Endothelial cell of umbilical vein (primary cell): ENCODE measurements around the gene PIK3CB. TPM values are rescaled to one million over a fixed set of nuclear protein-coding genes. Genes with fewer than 3 reads are reported as not detected.
"Not testable (repeated sequence)": the region's sequence is repeated elsewhere in the genome, so short reads cannot be mapped to it uniquely, and the experiment has no call there.

Experiments used
- BruUV-seq: library from RNA; stranded (reverse); fragments of 400-500 nt; replicated peaks from 2 replicates; lab custom pipeline; 2021; lab: Mats Ljungman, UMichigan
- CTCF ChIA-PET: fragments of 300-600, 350-600 bp; sonication (Branson Sonifier 250); formaldehyde crosslinking; loops from one replicate; lab custom pipeline; 2021; ENCODE audit warnings: antibody characterized with exemption, inconsistent platforms; lab: Charles Lee
- POLR2A ChIA-PET: fragments of 300-600, 350-600 bp; sonication (Branson Sonifier 250); formaldehyde crosslinking; loops from one replicate; lab custom pipeline; 2021; ENCODE audit warnings: antibody characterized with exemption, inconsistent platforms; lab: Charles Lee
- DNase-seq: peaks from one replicate; pipeline ENCODE4 v3.0.0-alpha.2; 2011; ENCODE audit warnings: low read depth, low spot score
- FAIRE-seq: peaks from 2 replicates; lab custom pipeline; 2011; peaks lifted over from hg19 to GRCh38; lab: Jason Lieb, UNC
- H2AFZ ChIP-seq: 2 replicates; pipeline ENCODE4 v1.6.0; 2012; ENCODE audit warnings: low read depth, low read length, control low read depth, inconsistent platforms
- H3K27ac ChIP-seq: 2 replicates; pipeline ENCODE4 v1.5.1; 2011; ENCODE audit warnings: low read depth, mild to moderate bottlenecking, control low read depth, low read length, moderate library complexity; ENCODE audit not compliant: insufficient read depth
- H3K27me3 ChIP-seq, 2 experiments: 2 replicates each; pipeline versions ENCODE4 v1.6.0 to v1.6.1; 2011; ENCODE audit warnings: low read length in 2 of 2, mixed read lengths in 1 of 2; ENCODE audit not compliant: control insufficient read depth in 2 of 2, insufficient read depth in 2 of 2
- H3K36me3 ChIP-seq, 2 experiments: 2 replicates in 1 of 2; 3 replicates in 1 of 2; pipeline ENCODE4 v1.5.1; 2011; ENCODE audit warnings: low read length in 2 of 2, mild to moderate bottlenecking in 1 of 2, moderate library complexity in 1 of 2; ENCODE audit not compliant: control insufficient read depth in 2 of 2, insufficient read depth in 2 of 2; ENCODE audit errors: extremely low read depth in 1 of 2
- H3K4me1 ChIP-seq: 3 replicates; pipeline ENCODE4 v1.5.1; 2011; ENCODE audit warnings: mild to moderate bottlenecking, low read length; ENCODE audit not compliant: control insufficient read depth, insufficient read depth; ENCODE audit errors: extremely low read depth
- H3K4me2 ChIP-seq: 2 replicates; pipeline ENCODE4 v1.6.1; 2011; ENCODE audit warnings: low read length, control low read depth, mixed read lengths; ENCODE audit not compliant: insufficient read depth
- H3K4me3 ChIP-seq, 3 experiments: fragments of 200-600 bp in 1 of 3; sonication (generic), shearing (Covaris generic) in 1 of 3; replicated peaks in 1 of 3; 2 replicates each; pipeline ENCODE4 v1.5.1; 2011 to 2016; ENCODE audit warnings: control low read depth in 3 of 3, low read length in 3 of 3, mild to moderate bottlenecking in 2 of 3, inconsistent platforms in 1 of 3, low read depth in 1 of 3, moderate library complexity in 1 of 3; ENCODE audit not compliant: insufficient read depth in 1 of 3
- H3K79me2 ChIP-seq: 2 replicates; pipeline ENCODE4 v1.6.0; 2012; ENCODE audit warnings: low read length, inconsistent platforms; ENCODE audit not compliant: control insufficient read depth, insufficient read depth
- H3K9ac ChIP-seq: replicated peaks from 2 replicates; pipeline ENCODE3; 2011; ENCODE audit warnings: low read length, control low read depth; ENCODE audit not compliant: insufficient read depth; ENCODE audit errors: extremely low read depth
- H3K9me1 ChIP-seq: replicated peaks from 3 replicates; pipeline ENCODE4 v1.6.0; 2011; ENCODE audit warnings: mild to moderate bottlenecking, low read length; ENCODE audit not compliant: control insufficient read depth, insufficient read depth; ENCODE audit errors: extremely low read depth
- H3K9me3 ChIP-seq: replicated peaks from 2 replicates; pipeline ENCODE4 v1.5.1; 2012; ENCODE audit warnings: low read length, inconsistent platforms; ENCODE audit not compliant: control insufficient read depth, insufficient read depth
- H4K20me1 ChIP-seq: replicated peaks from 2 replicates; pipeline ENCODE3; 2011; ENCODE audit warnings: mild to moderate bottlenecking, low read length; ENCODE audit not compliant: control insufficient read depth, insufficient read depth; ENCODE audit errors: extremely low read depth
- EZH2 ChIP-seq: IDR thresholded peaks from 2 replicates; pipeline ENCODE4 v1.6.1; 2012; ENCODE audit warnings: borderline replicate concordance, low read depth, mild to moderate bottlenecking, moderate library complexity, low read length, inconsistent platforms; ENCODE audit not compliant: severe bottlenecking
- FOS ChIP-seq: IDR thresholded peaks from 2 replicates; pipeline ENCODE4 v1.6.1; 2011; ENCODE audit warnings: mild to moderate bottlenecking, low read length, moderate library complexity, borderline replicate concordance; ENCODE audit not compliant: insufficient read depth
- GATA2 ChIP-seq: IDR thresholded peaks from 2 replicates; pipeline ENCODE4 v1.7.0; 2011; ENCODE audit warnings: low read depth, mild to moderate bottlenecking, moderate library complexity, mixed read lengths, low read length; ENCODE audit not compliant: insufficient read length, insufficient read depth
- JUN ChIP-seq: IDR thresholded peaks from 2 replicates; pipeline ENCODE4 v1.6.1; 2011; ENCODE audit warnings: borderline replicate concordance, low read depth; ENCODE audit not compliant: insufficient read length, insufficient read depth
- MYC ChIP-seq: IDR thresholded peaks from one replicate; pipeline ENCODE4 v1.6.1; 2011; ENCODE audit warnings: mild to moderate bottlenecking, low read depth, low read length
- POLR2A ChIP-seq: IDR thresholded peaks from 2 replicates; pipeline ENCODE4 v1.6.1; 2012; ENCODE audit warnings: low read depth, mild to moderate bottlenecking, control low read depth, low read length
- POLR2AphosphoS5 ChIP-seq: IDR thresholded peaks from 2 replicates; pipeline ENCODE4 v1.6.1; 2012; ENCODE audit warnings: low read depth, mild to moderate bottlenecking, control low read depth, low read length, moderate library complexity; ENCODE audit not compliant: insufficient read depth
- dilution Hi-C: fragments of 300-500 bp; cut with MboI; formaldehyde crosslinking; loops from one replicate; pipeline ENCODE4 v1.15.0; 2019; ENCODE audit warnings: low sequenced_read_pairs; ENCODE audit not compliant: extremely low pct_ligation_motif_present
- intact Hi-C: fragments of 100-400 bp; cut with micrococcal nuclease; formaldehyde crosslinking; loops from one replicate; pipeline ENCODE4 v1.10.0; 2022
- polyA plus RNA-seq, 4 experiments: library from polyadenylated mRNA; depleted of rRNA in 3 of 4; stranded (reverse) in 3 of 4; unstranded in 1 of 4; fragments of >200 nt; gene quantifications; 2 replicates each; pipeline versions ENCODE4 v1.2.1 to v1.2.3, GENCODE V29; 2011 to 2012; ENCODE audit warnings: missing spikeins in 1 of 4
- total RNA-seq: library from RNA; stranded (reverse); gene quantifications from 2 replicates; pipeline ENCODE4 v1.2.3, GENCODE V29; 2021
- TF ChIP-seq, protein P1 (sequence below), 2 donors: IDR thresholded peaks; 1 replicate in 1 of 2; 2 replicates in 1 of 2; pipeline ENCODE4 v1.5.1; 2011; ENCODE audit warnings: low read length in 2 of 2, mild to moderate bottlenecking in 2 of 2, moderate library complexity in 2 of 2, control low read depth in 1 of 2, inconsistent platforms in 1 of 2, low read depth in 1 of 2; ENCODE audit not compliant: insufficient read depth in 1 of 2; ENCODE audit errors: extremely low read depth in 1 of 2
- TF ChIP-seq, protein P2 (sequence below): IDR thresholded peaks from 2 replicates; pipeline ENCODE4 v1.6.1; 2011; ENCODE audit not compliant: insufficient read depth, insufficient read length

PIK3CB gene
- total and polyA plus RNA-seq, 2 donors (not counting 3 experiments of a cell fraction or from before 2014, with no cell fraction given): 9.0 to 29.8 TPM

DNA sequence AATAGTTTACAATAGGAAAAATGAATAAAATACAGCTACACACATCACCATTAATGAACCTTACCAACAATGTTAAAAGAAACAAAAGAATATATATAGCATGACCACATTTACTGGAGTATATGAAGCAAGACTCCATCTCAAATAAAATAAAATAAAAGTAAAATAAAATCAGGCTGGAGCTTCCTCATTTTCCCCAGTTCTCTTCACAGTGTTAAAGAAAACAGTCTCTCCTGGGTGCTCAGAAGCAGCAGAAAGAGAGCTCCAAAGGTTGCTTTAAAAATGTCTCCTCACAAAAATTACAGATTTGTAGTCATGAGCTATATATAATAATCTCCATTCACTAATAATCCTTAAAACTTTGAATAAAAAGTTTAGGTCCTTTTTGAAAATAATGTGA is 48.8 kb downstream of the PIK3CB start:
- no TSS peak for BruUV-seq
- intact Hi-C loops (loop anchor here (5.0 kb wide), 1 partner anchor 36 kb away; no protein-coding TSS in a partner anchor), dilution Hi-C loops (no loop called here)
- H3K27ac ChIP-seq: no peak overlapping the region
- H3K36me3 ChIP-seq: no peaks in the 10 kb centered on the region
- H3K4me1 ChIP-seq: no peaks in the 10 kb centered on the region
- DNase-seq (no peak), FAIRE-seq (no peak)
- H3K79me2 ChIP-seq: peaks cover 3% of the 10 kb centered on the region
- no peak overlapping the region for H3K4me3 ChIP-seq
- H3K9me3 ChIP-seq: no peaks in the 10 kb centered on the region
- no peaks in the 10 kb centered on the region for H3K9me1 ChIP-seq
- no peak overlapping the region for H3K4me2 ChIP-seq
- no peaks in the 10 kb centered on the region for H4K20me1 ChIP-seq
- no peak overlapping the region for H2AFZ ChIP-seq
- TF ChIP-seq JUN (no peak), POLR2A (no peak), GATA2 (no peak), FOS (no peak), POLR2AphosphoS5 (no peak), MYC (no peak), EZH2 (no peak)
- TF ChIP-seq, protein P1, sequence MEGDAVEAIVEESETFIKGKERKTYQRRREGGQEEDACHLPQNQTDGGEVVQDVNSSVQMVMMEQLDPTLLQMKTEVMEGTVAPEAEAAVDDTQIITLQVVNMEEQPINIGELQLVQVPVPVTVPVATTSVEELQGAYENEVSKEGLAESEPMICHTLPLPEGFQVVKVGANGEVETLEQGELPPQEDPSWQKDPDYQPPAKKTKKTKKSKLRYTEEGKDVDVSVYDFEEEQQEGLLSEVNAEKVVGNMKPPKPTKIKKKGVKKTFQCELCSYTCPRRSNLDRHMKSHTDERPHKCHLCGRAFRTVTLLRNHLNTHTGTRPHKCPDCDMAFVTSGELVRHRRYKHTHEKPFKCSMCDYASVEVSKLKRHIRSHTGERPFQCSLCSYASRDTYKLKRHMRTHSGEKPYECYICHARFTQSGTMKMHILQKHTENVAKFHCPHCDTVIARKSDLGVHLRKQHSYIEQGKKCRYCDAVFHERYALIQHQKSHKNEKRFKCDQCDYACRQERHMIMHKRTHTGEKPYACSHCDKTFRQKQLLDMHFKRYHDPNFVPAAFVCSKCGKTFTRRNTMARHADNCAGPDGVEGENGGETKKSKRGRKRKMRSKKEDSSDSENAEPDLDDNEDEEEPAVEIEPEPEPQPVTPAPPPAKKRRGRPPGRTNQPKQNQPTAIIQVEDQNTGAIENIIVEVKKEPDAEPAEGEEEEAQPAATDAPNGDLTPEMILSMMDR (IDR thresholded peaks at IDR 0.05; ENCODE audit: extremely low read depth in 1 of 2, insufficient read depth in 1 of 2, low read depth in 1 of 2, low read length in 2 of 2): no peak
- TF ChIP-seq, protein P2, sequence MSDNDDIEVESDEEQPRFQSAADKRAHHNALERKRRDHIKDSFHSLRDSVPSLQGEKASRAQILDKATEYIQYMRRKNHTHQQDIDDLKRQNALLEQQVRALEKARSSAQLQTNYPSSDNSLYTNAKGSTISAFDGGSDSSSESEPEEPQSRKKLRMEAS: no peak
- no peaks in the 10 kb centered on the region for H3K27me3 ChIP-seq
- POLR2A ChIA-PET: no interaction called here
- CTCF ChIA-PET: interaction anchor here (1.0 to 1.3 kb wide), 3 partner anchors 18 to 129 kb away, joined by 3 to 6 read pairs (median 4); no protein-coding TSS in a partner anchor
- H3K9ac ChIP-seq: no peak overlapping the region

DNA sequence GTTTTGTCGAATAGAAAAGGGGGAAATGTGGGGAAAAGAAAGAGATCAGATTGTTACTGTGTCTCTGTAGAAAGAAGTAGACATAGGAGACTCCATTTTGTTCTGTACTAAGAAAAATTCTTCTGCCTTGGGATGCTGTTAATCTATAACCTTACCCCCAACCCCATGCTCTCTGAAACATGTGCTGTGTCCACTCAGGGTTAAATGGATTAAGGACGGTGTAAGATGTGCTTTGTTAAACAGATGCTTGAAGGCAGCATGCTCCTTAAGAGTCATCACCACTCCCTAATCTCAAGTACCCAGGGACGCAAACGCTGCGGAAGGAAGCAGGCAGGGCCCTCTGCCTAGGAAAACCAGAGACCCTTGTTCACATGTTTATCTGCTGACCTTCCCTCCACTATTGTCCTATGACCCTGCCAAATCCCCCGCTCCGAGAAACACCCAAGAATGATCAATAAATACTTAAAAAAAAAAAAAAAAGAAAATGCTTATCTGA is 49.3 kb downstream of the PIK3CB start:
- FAIRE-seq, H3K36me3 ChIP-seq, H3K79me2 ChIP-seq, H4K20me1 ChIP-seq, H3K4me3 ChIP-seq, POLR2A ChIA-PET, H3K4me2 ChIP-seq, H2AFZ ChIP-seq, DNase-seq, BruUV-seq, H3K27ac ChIP-seq, H3K9me3 ChIP-seq, H3K9me1 ChIP-seq, H3K27me3 ChIP-seq, H3K4me1 ChIP-seq, dilution Hi-C loops, H3K9ac ChIP-seq: not testable (repeated sequence)
- intact Hi-C loops: loop anchor here (5.0 kb wide), 1 partner anchor 37 kb away; no protein-coding TSS in a partner anchor
- CTCF ChIA-PET: interaction anchor here (1.0 to 1.3 kb wide), 3 partner anchors 18 to 130 kb away, joined by 3 to 6 read pairs (median 4); no protein-coding TSS in a partner anchor
